GM19351 (cell line): Measurements from ENCODE around the gene MAPRE2.

Source experiments
- ATAC-seq: cut with Tn5 transposase; IDR thresholded peaks from one replicate; pipeline ENCODE4 v1.9.1; 2021; ENCODE audit warnings: mild to moderate bottlenecking, moderate library complexity; ENCODE audit not compliant: unreplicated experiment

The MAPRE2 gene

DNA sequence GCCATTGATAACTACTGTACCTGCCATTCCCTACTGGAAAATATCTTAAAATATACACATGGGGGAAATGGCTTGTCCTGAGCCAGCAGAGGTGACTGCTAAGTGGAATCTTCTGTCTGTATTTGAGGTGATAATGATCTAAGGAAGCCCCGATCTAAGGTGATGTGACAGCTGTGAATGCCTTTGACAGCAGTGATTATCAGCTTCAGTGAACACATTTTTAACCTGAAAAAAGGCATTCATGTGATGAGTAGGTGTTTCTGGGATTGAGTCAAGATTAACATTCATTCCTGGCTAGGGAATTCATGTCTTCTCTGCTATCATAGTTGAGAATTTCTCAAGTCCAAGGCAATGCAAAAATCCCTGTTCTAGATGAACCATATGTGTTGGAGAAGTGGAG, 9.1 kb upstream of the MAPRE2 start:
- ATAC-seq, result no peak

DNA sequence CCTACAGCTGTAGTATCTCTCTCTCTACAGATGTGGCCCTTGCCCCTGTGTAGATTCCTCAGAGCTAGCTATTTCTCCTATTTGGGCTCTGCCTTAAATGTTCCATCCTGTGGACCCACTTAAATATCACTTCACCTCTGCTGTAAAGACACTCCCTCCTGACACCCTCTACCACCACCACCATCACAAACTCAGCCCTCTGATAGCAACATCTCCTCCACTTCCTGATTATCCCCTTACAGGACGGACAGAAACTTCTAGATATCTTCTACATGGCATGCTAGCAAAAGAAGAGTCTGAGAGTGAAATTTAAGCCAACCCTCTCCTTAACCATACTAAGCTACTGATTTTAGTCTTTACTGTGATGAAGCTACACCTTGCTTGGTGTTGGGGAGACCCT, 3.2 kb upstream of the MAPRE2 start:
- no peak for ATAC-seq

DNA sequence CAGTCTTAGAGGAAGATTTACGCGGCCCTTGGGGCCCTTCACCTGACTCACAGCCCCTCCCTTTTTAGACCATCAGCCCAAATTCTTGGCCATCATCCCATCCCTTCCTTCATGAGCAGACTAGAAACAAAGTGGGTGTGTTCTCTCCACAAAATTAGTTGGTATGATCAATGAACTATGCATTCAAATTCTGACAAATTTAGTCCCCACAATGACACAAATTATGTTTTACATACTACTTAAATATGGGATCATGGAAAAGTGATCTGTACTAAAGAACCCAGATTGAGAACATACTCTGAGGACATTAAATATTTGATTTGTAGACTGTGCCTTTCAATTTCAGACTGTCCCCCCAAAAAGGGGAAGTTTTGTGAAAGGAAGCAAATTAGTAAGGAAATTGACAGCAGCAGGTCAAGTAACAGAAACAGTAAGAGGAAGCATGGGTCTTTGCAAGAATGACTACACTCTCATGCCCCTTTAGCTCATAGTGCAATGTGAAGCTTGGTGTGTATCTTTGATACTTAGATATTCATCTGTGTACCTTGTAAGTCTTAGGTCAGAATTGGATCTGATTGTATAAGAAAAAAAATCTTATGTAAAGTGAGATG, 2.2 kb upstream of the MAPRE2 start:
- ATAC-seq, result peak; percentile 35

DNA sequence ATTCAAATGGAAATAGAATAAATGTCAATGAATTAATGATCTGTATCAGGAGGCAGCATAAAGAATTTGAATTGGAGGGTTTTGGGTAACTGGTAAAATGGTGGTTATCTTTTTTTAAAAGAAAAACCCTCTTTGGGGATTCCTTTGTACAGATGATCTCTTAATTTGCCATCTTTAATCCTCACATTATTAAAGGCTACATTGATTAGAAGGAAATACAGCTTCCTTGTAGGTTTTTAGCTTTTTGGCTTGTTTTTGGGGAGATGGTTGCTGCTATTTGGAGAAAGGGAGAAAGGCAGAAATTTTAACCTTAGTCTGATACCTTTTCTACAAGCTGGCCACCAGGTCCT, 600 bp upstream of the MAPRE2 start:
- no peak for ATAC-seq

DNA sequence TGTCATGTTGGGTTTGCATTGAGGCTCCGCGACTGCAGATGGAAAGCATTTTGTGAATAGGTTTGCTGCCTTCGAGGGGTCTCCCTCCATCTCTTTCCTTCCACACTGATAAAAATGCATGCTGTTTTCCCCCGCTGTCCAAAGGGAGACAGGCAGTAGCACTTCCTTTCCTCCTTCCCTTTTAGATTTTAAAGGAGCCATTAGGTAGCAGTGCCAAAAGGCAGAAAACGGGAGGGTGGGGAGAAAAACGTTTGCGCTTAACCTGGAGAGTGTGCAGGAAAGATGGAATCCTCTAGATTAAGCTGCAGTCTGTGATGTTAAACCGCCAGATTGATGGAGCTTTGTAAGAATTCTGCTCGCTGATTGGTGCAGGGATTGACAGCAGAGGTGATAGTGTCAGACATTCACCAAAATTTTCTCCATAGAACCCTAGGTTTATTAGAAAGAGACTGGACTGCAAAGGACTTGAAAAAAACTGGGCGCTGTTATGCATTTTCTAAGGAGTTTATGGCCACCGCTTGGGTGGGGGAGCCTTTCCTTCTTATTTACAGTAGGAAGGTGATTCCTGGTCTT, 688 bp downstream of the MAPRE2 start:
- ATAC-seq, result no peak

DNA sequence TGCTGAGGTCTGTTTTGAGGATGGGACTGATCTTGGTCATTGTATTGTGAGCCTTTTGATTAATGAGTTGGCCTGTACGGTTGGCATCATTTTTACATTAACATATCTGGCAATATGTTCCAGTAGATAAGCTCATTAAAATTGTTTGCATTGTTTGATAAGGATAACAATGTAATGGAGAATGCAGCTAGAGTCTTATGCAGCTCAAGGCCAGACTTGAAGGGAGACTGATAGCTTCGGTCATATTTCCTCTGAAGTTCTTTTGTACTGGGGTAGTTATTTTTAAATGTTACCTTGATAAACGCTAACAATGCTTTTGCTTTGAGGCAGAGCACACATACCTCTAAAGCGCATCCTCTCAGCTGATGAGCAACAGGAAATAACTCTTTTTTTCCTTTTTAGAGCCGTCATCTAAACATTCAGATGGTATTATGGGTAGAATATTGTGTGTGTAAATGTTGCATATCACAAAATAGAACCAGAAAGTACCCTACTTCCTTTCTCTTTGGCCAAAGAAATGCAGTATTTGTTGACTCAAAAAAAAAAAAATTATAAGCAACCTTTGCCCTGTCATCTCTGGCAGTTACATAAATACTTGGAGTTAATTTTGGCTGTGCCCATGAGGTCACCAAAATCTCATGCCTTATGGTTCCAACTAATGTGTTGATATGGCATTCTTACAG, 1.3 kb downstream of the MAPRE2 start:
- ATAC-seq, result peak; percentile 18

DNA sequence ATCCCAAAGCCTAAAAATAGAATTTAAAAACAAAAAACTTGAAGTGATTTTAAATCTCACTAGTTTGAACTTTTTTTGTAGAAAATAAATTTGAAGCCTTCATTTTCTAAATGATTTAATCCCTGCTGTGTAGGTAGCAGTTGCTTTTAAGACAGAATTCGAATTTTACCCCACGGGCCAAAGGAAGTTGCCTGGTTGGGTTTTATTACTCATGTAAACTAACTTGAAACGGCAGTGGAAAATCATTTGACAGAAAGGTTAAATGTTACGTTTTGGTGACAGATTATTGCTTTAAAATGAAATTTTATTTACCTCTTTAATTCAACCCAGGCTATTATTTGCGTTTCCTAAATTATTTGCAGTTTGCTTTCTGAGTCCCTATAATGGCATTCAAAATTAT, 2.0 kb downstream of the MAPRE2 start:
- no peak for ATAC-seq

DNA sequence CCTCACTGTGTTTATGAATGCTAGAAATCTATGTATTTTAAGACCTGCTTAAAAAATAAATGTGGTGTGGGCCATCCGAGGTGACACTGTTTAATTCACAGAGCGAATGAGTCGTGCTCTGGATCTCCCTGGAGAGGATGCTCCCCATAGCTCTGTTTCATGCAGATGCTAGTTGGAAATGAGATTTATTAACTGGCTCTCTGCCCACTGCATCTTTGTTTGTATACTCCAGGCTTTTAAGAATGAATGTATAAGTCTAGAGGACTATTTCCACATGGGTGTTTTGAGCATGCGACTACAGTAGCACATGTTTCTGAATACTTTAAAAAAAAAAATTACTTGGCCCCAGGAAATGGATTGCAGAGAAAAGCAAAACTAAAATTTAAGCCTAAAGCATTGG, 3.9 kb downstream of the MAPRE2 start:
- ATAC-seq, result no peak

DNA sequence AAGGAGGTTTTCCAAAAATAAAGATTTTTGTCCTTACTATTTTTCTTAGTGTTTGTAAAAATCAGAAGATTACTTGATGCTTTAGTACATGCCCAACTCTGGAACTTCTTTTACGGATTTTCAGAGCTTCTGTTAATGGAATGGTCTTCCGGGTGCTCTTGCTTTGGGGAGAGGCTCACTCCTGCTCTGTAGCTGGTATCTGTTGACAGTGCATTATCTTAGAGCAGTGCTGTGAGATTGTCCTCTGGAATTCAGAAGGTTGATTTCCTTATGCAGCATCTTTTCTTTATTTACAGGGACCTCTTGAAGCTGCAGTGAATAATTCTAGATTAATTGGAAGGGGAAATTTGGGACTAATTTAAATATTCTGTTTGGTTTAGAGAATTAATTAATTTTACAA, 4.6 kb downstream of the MAPRE2 start:
- no peak for ATAC-seq

DNA sequence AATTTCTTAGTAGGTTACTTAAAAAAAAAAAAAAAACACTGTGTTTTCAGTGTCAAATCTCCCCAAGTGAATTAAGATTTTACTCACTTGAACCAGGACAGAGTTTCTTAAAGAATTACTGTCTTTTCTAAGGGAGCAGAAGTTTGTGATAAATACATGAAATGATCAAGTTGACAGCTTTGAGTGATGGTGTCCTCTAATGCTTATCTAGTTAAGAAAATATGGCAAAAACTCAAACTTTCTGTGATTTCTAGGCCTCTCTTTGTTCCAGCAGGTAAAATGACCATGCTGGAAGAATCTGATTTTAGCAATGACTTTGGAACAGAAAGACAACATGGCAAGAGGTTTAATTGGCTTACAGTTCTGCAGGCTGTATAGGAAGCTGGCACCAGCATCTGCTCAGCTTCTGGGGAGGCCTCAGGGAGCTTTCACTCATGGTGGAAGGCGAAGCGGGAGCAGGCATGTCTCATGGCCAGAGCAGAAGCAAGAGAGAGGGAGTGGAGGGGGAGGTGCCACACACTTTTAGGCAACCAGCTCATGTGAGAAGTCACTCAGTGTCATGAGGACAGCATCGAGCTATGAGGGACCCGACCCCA, 6.6 kb downstream of the MAPRE2 start:
- no peak for ATAC-seq

DNA sequence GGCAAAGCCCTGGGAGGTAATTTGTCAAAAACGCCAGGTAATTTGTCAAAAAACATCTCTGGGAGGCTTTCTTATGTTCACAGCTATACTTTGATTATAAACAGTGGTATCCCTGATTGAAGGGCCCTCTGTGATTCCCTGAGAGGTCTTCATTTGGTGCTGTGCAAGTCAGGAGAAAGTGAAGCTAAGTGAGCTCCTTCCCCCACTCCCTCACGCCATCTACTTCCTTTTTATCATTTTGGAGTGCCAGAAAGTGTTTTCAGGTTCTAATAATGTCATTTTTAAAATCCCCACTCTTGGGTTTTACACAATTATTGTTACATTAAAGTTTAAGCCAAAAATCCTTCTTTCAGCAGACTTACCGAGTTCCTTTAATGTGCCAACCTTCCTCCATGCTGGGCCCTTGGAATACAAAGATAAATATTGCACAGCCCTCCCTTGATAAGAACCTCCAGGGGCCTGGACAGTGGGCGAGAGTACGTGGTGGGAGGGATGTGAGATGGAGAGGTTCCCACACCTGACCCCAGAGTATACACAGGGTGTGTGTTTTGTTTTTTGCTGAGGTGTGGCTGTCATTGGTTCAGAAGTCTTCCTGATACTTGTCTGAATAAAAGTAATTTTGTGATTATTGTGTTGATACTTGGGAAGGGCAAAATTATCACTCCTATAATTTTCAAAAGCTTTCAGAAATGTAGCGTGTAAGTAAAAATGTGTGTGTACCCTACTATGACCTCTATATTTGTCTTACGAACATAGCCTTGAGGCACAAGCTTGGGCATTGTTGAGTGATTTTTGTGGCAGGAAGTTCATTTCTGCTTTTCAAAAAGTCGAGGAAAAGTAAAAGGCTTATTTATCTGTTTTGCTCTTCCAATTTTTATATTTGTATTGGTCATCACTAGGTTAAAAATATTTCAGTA, 8.2 kb downstream of the MAPRE2 start:
- ATAC-seq, result peak; percentile 19

DNA sequence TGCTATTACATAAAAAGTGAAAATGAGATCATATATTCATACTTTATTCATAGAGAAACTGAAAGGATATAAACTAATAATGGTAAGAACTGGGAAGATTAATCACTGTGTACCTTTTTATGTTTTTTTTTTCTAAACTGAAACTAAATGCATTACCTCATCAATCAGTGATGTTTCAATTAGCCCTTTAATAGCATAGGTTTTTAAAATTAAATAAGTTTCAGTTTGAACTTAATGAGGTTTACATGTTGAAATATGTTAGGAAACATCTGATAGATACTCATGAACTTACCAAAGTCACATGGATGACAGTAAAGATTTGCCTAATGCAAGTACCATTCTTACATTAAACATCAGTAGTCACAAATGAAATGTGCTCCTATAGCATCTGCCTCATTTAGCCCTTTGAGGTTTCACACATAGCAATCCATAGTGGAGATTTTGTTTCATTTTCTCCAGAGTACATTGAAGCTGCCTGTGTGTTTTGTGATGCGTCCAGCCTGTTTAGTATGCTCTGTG, 8.9 kb downstream of the MAPRE2 start:
- peak; percentile 46 for ATAC-seq

DNA sequence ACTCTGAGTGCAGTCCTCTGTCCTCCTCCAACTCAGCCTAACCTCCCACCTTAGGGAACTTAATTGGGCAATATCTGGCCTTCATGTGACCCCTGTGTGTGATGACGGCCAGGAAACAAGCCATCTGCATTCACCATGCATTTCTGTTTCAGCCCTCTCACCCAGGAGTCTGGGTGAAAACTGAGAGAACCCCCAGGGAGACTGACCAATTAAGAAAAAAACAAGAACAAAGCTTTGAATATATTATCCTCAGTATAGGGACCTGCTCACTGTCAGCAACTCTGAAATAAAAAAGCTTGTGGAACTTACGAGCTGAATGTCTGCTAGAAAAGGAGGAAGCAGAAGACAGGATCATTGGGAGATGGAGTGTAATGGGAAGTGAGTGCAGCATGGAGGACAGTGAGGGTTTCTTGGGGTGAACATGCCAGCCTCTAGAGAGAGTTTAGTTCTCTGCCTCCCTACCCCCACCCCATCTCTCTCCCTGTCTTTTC, 9.5 kb downstream of the MAPRE2 start:
- ATAC-seq, result no peak

DNA sequence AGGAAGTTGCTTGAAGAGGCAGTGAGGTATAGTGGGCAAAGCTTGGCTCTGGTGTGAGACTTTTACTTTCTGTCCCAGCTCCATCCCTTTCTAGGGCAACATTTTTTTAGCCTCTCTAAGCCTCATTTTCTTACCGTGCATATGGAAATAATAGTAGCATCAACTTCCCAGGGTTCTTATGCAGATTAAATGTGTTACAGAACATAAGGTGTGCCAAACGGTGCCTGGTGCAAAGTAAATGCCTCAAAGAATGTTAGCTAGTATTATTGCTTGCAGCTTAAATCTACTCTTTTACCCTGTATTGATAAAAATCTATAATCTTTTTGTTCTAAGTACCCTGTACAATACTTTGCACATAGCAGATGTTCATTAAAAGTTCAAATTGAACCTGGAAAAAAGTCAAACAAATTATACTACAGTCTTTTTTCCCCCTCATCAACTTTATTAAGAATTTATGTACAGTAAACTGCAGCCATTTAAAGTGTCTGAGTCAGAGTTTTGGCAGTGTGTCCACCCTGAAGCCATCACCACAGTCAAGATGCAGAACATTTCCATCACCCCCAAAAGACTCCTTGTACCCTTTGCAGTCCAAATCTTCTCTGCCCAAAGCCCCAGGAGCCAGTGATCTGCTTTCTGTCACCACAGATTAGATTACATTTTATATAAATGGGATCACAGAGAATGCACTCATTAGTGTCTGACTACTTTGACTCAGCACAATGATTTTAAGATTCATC, 10.6 kb downstream of the MAPRE2 start:
- ATAC-seq, result no peak

DNA sequence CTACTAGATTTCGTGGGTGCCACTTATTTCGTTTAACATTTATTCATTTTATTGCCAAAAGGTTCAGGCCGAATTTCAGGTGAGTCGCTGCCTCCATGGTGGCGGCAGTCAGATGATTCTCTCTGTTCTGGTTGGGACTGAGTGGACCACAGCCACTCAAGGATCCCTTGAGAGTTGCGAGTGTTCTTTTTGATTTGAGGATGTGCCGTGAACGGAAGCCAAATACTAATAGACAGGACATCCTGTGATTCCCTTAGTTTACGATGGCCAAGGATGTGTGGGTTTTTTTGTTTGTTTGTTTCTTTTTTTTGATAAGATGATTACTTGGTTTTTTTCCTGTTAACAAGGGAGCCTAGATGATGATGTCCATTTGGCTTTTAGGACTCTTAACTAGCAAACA, 13.2 kb downstream of the MAPRE2 start:
- no peak for ATAC-seq

DNA sequence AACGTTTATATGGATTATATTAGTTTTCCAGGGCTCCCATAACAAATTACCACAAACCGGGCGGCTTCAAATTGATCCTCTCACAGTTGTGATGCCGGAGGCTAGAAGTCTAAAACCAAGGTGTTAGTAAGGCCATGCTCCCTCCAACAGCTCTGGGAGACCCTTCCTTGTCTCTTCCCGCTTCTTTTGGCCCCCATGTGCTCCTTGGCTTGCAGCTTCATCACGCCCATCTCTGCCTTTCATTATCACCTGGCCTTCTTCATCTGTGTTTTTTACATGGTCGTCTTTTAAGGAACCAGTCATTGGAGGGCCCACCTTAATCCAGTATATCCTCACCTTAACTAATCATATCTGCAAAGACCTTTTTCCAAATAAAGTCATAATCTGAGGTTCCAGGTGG, 13.9 kb downstream of the MAPRE2 start:
- no peak for ATAC-seq

DNA sequence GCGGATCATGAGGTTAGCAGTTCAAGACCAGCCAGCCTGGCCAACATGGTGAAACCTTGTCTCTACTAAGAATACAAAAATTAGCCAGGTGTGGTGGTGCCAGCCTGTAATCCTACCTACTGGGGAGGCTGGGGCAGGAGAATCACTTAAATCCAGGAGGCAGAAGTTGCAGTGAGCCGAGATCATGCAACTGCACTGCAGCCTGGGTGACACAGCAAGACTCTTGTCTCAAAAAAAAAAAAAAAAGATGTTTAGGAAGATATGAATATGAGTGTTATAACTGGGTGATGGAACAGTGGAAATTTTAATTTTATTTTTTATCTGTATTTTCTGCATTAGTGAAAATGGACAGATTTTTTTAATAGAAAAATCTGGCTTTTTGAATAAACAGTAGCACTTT, 14.5 kb downstream of the MAPRE2 start:
- ATAC-seq, result no peak

DNA sequence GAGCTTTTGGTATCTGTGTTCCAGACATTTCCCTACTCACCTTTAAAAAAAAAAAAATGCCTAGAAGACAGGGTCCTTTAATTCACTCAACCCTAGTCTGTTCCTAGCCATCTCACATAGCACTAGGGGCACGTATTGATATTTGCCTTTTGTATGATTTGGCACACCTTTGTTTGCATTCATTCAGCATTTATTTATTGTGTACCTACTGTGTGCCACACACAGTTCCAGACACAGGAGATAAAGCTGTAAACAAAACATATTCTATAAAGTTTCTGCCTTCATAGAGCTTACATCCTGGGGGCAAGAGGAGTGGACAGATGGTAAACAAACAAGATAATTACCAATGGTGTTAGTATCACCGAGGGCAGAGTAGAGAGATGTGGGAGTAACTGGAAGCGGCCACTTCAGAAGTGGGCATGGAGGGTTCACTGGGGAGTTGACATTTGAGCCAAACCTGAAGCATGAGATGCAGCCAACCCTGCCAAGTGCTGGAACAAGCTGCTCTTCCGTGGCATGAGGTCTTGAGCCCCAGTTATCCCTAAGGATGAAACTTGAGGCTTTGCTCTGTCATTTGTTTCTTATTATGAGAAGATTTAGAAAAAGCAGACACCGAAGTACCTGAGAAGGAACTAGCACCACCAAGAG, 18.2 kb downstream of the MAPRE2 start:
- ATAC-seq, result no peak

DNA sequence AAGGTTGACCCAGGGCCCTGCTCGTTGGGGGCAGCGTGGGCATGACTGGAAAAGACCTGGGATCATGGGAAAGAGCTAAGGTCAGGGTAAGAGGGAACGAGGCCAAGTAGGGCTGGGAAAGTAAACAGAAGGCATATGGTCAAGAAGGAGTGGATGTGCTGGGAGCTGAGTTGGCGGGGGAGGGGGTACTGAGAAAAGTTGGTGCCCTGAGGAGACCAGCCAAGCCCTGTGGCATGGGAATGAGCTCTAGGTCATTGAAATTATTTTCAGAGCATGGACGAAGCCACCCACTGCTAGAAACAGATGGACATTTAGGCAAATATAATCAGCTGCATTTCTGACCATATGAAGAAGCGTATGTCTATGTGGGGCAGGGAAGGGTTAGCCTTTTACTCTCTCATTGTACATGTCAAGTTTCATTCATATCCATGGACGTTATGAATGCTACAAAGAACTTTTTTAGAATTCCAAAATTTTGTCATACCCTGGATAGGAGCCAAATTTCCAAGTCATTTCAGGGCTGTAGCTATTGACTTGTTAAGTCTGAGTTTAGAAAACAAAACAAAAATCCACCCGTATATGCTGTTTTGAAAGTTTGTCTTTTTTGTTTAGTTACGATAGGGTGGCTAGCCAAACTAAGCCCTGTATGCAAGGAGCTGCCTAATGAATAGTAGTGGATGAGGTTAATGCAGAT, 19.1 kb downstream of the MAPRE2 start:
- ATAC-seq, result no peak
